HEK293 (cell line): Measurements from ENCODE around the gene CADM1.
A peak's percentile ranks its signal among the peaks of the same experiment; 100 is the strongest.

Source experiments
- CTCF ChIA-PET: fragments of 350-600 bp; formaldehyde crosslinking; extraction: SDS; loops from one replicate; lab custom pipeline; 2021; ENCODE audit warnings: antibody characterized with exemption; lab: Yijun Ruan, JAX
- POLR2A ChIA-PET: fragments of 300-600 bp; formaldehyde crosslinking; extraction: SDS; loops from one replicate; lab custom pipeline; 2020; ENCODE audit warnings: antibody characterized with exemption, inconsistent platforms; lab: Yijun Ruan, JAX
- H3K27ac ChIP-seq: fragments of 200-500 bp; sonication (Bioruptor generic); 2 replicates; pipeline ENCODE4 v1.5.1; 2014; ENCODE audit warnings: low read depth, low read length, control low read depth, inconsistent platforms; ENCODE audit errors: extremely low read depth
- H3K36me3 ChIP-seq, 2 experiments: fragments of 200-500 bp in 1 of 2; sonication (Bioruptor generic) in 1 of 2; 1 replicate in 1 of 2; 2 replicates in 1 of 2; pipeline ENCODE4 v1.5.1; 2014 to 2017; ENCODE audit warnings: inconsistent platforms in 2 of 2, low read length in 2 of 2; ENCODE audit not compliant: control insufficient read depth in 2 of 2, insufficient read depth in 1 of 2
- H3K4me1 ChIP-seq: fragments of 200-500 bp; sonication (Bioruptor generic); 2 replicates; pipeline ENCODE4 v1.5.1; 2014; ENCODE audit warnings: mild to moderate bottlenecking, low read length, inconsistent platforms; ENCODE audit not compliant: control insufficient read depth, insufficient read depth
- H3K4me3 ChIP-seq: 2 replicates; pipeline ENCODE4 v1.5.1; 2011; ENCODE audit warnings: low read depth, mild to moderate bottlenecking, control low read depth, low read length, moderate library complexity
- H3K9me3 ChIP-seq: fragments of 200-500 bp; sonication (Bioruptor generic); 2 replicates; pipeline ENCODE4 v1.5.1; 2014; ENCODE audit warnings: low read depth, low read length, inconsistent platforms; ENCODE audit not compliant: control insufficient read depth, insufficient read depth
- ATF2 ChIP-seq: fragments of 450-650 bp; formaldehyde crosslinking; IDR thresholded peaks from 2 replicates; pipeline ENCODE4 v1.5.1; 2016; ENCODE audit warnings: missing biosample characterization, missing genetic modification characterization, low read depth
- BCL6B ChIP-seq: fragments of 450-650 bp; formaldehyde crosslinking; IDR thresholded peaks from 2 replicates; pipeline ENCODE4 v1.5.1; 2017; ENCODE audit warnings: missing biosample characterization, missing genetic modification characterization
- EGR2 ChIP-seq: fragments of 450-650 bp; formaldehyde crosslinking; IDR thresholded peaks from 2 replicates; pipeline ENCODE4 v1.5.1; 2016; ENCODE audit warnings: low read depth, missing biosample characterization, missing genetic modification characterization
- GFI1B ChIP-seq: fragments of 450-650 bp; formaldehyde crosslinking; IDR thresholded peaks from 2 replicates; pipeline ENCODE4 v1.5.1; 2016; ENCODE audit warnings: missing biosample characterization, missing genetic modification characterization
- GLI2 ChIP-seq: fragments of 450-650 bp; formaldehyde crosslinking; IDR thresholded peaks from 2 replicates; pipeline ENCODE4; 2017; ENCODE audit warnings: missing biosample characterization, missing genetic modification characterization, low read depth, borderline replicate concordance
- KLF1 ChIP-seq: fragments of 450-650 bp; formaldehyde crosslinking; IDR thresholded peaks from 2 replicates; pipeline ENCODE4 v1.5.1; 2016; ENCODE audit warnings: missing biosample characterization, missing genetic modification characterization
- KLF17 ChIP-seq: fragments of 450-650 bp; formaldehyde crosslinking; IDR thresholded peaks from 2 replicates; pipeline ENCODE4 v1.5.1; 2016; ENCODE audit warnings: missing biosample characterization, missing genetic modification characterization
- MZF1 ChIP-seq: fragments of 450-650 bp; formaldehyde crosslinking; IDR thresholded peaks from 2 replicates; pipeline ENCODE4 v1.5.1; 2017; ENCODE audit warnings: missing biosample characterization, missing genetic modification characterization, borderline replicate concordance
- REPIN1 ChIP-seq: fragments of 450-650 bp; formaldehyde crosslinking; IDR thresholded peaks from 2 replicates; pipeline ENCODE4 v1.5.1; 2017; ENCODE audit warnings: missing biosample characterization, missing genetic modification characterization, low read depth
- YY1 ChIP-seq: fragments of 450-650 bp; formaldehyde crosslinking; IDR thresholded peaks from 2 replicates; pipeline ENCODE4 v1.5.1; 2018; ENCODE audit warnings: missing biosample characterization, missing genetic modification characterization
- YY2 ChIP-seq: fragments of 450-650 bp; formaldehyde crosslinking; IDR thresholded peaks from 2 replicates; pipeline ENCODE4 v1.5.1; 2016; ENCODE audit warnings: missing biosample characterization, missing genetic modification characterization
- ZBTB21 ChIP-seq: fragments of 450-650 bp; formaldehyde crosslinking; IDR thresholded peaks from 2 replicates; pipeline ENCODE4 v1.5.1; 2017; ENCODE audit warnings: missing biosample characterization, missing genetic modification characterization
- ZBTB44 ChIP-seq: fragments of 450-650 bp; IDR thresholded peaks from 2 replicates; pipeline ENCODE4 v1.5.1; 2018; ENCODE audit warnings: missing biosample characterization, mild to moderate bottlenecking, missing genetic modification characterization
- ZFHX2 ChIP-seq: fragments of 450-650 bp; formaldehyde crosslinking; conservative IDR thresholded peaks from 2 replicates; pipeline ENCODE4 v1.5.1; 2016; ENCODE audit warnings: missing biosample characterization, missing genetic modification characterization
- ZNF148 ChIP-seq: fragments of 450-650 bp; formaldehyde crosslinking; IDR thresholded peaks from 2 replicates; pipeline ENCODE4 v1.5.0; 2017; ENCODE audit warnings: missing biosample characterization, missing genetic modification characterization, borderline replicate concordance
- ZNF157 ChIP-seq: fragments of 450-650 bp; formaldehyde crosslinking; IDR thresholded peaks from 2 replicates; pipeline ENCODE4 v1.5.1; 2016; ENCODE audit warnings: missing biosample characterization, missing genetic modification characterization
- ZNF169 ChIP-seq: fragments of 450-650 bp; formaldehyde crosslinking; IDR thresholded peaks from 2 replicates; pipeline ENCODE4 v1.5.1; 2016; ENCODE audit warnings: missing biosample characterization, missing genetic modification characterization
- ZNF211 ChIP-seq: fragments of 450-650 bp; formaldehyde crosslinking; IDR thresholded peaks from 2 replicates; pipeline ENCODE4 v1.5.1; 2016; ENCODE audit warnings: low read depth, missing biosample characterization, missing genetic modification characterization
- ZNF266 ChIP-seq: fragments of 450-650 bp; formaldehyde crosslinking; IDR thresholded peaks from 2 replicates; pipeline ENCODE4 v1.5.1; 2016; ENCODE audit warnings: missing biosample characterization, missing genetic modification characterization, low read depth
- ZNF302 ChIP-seq: fragments of 450-650 bp; formaldehyde crosslinking; IDR thresholded peaks from 2 replicates; pipeline ENCODE4 v1.5.1; 2016; ENCODE audit warnings: missing biosample characterization, missing genetic modification characterization, low read depth
- ZNF324 ChIP-seq: fragments of 450-650 bp; formaldehyde crosslinking; IDR thresholded peaks from 2 replicates; pipeline ENCODE4 v1.5.1; 2016; ENCODE audit warnings: missing biosample characterization, missing genetic modification characterization
- ZNF391 ChIP-seq: fragments of 450-650 bp; formaldehyde crosslinking; IDR thresholded peaks from 2 replicates; pipeline ENCODE4 v1.5.1; 2016; ENCODE audit warnings: low read depth, missing biosample characterization, missing genetic modification characterization, borderline replicate concordance
- ZNF398 ChIP-seq: fragments of 450-650 bp; formaldehyde crosslinking; IDR thresholded peaks from 2 replicates; pipeline ENCODE4 v1.5.1; 2017; ENCODE audit warnings: missing biosample characterization, missing genetic modification characterization
- ZNF48 ChIP-seq: fragments of 450-650 bp; formaldehyde crosslinking; IDR thresholded peaks from 2 replicates; pipeline ENCODE4 v1.5.1; 2016; ENCODE audit warnings: missing biosample characterization, missing genetic modification characterization
- ZNF529 ChIP-seq: fragments of 450-650 bp; formaldehyde crosslinking; IDR thresholded peaks from 2 replicates; pipeline ENCODE4 v1.5.1; 2017; ENCODE audit warnings: missing genetic modification characterization, missing biosample characterization; ENCODE audit not compliant: insufficient replicate concordance
- ZNF530 ChIP-seq: fragments of 450-650 bp; formaldehyde crosslinking; IDR thresholded peaks from 2 replicates; pipeline ENCODE4 v1.5.1; 2016; ENCODE audit warnings: low read depth, missing biosample characterization, missing genetic modification characterization
- ZNF610 ChIP-seq: fragments of 450-650 bp; formaldehyde crosslinking; IDR thresholded peaks from 2 replicates; pipeline ENCODE4 v1.5.1; 2016; ENCODE audit warnings: missing biosample characterization, missing genetic modification characterization, borderline replicate concordance
- ZNF629 ChIP-seq: fragments of 450-650 bp; formaldehyde crosslinking; IDR thresholded peaks from 2 replicates; pipeline ENCODE4 v1.5.1; 2017; ENCODE audit warnings: missing biosample characterization, missing genetic modification characterization
- ZNF660 ChIP-seq: fragments of 450-650 bp; IDR thresholded peaks from 2 replicates; pipeline ENCODE4 v1.5.1; 2018; ENCODE audit warnings: missing biosample characterization, mild to moderate bottlenecking, missing genetic modification characterization
- ZNF777 ChIP-seq: fragments of 450-650 bp; formaldehyde crosslinking; IDR thresholded peaks from 2 replicates; pipeline ENCODE4 v1.5.1; 2017; ENCODE audit warnings: missing biosample characterization, missing genetic modification characterization, borderline replicate concordance
- ZSCAN16 ChIP-seq: fragments of 450-650 bp; formaldehyde crosslinking; IDR thresholded peaks from 2 replicates; pipeline ENCODE4 v1.5.1; 2016; ENCODE audit warnings: missing biosample characterization, missing genetic modification characterization

Gene CADM1

GRCh38 chr11:115148691-115149090, 355.5 kb downstream of the CADM1 start:
- ChIA-PET POLR2A (no interaction called here), CTCF (no interaction called here)
- no peaks in the 10 kb centered on the region for H3K9me3 ChIP-seq
- H3K4me3 ChIP-seq, result no peak overlapping the region
- H3K27ac ChIP-seq, result no peak overlapping the region
- no peaks in the 10 kb centered on the region for H3K36me3 ChIP-seq
- H3K4me1 ChIP-seq, result no peaks in the 10 kb centered on the region
- no peak for TF ChIP-seq GFI1B
- TF ChIP-seq ATF2 (tag by site-specific recombination), result no peak
- TF ChIP-seq ZBTB44, result no peak
- no peak for TF ChIP-seq KLF17 (tag by site-specific recombination)
- TF ChIP-seq GLI2 (tag by site-specific recombination), result no peak
- no peak for TF ChIP-seq ZNF148 (tag by site-specific recombination)
- TF ChIP-seq ZNF629 (tag by site-specific recombination), result no peak
- no peak for TF ChIP-seq ZNF48 (tag by site-specific recombination)
- TF ChIP-seq ZBTB21 (tag by site-specific recombination), result no peak
- TF ChIP-seq ZNF610 (tag by site-specific recombination), result no peak
- TF ChIP-seq ZNF324 (tag by site-specific recombination), result no peak
- TF ChIP-seq ZFHX2 (tag by site-specific recombination), result peak; percentile 99
- TF ChIP-seq ZNF157, result no peak
- no peak for TF ChIP-seq ZNF660
- no peak for TF ChIP-seq ZNF777 (tag by site-specific recombination)
- no peak for TF ChIP-seq BCL6B (tag by site-specific recombination)
- TF ChIP-seq ZNF266 (tag by site-specific recombination), result 0 out of 2 replicates have a peak, but pooled peaks have one; percentile 14
- TF ChIP-seq ZSCAN16, result no peak
- no peak for TF ChIP-seq ZNF302 (tag by site-specific recombination)
- TF ChIP-seq YY1 (tag by site-specific recombination), result no peak
- TF ChIP-seq ZNF211, result no peak
- TF ChIP-seq EGR2 (tag by site-specific recombination), result peak; percentile 97
- no peak for TF ChIP-seq REPIN1
- TF ChIP-seq MZF1 (tag by site-specific recombination), result no peak
- TF ChIP-seq ZNF169 (tag by site-specific recombination), result no peak
- TF ChIP-seq ZNF391, result no peak
- no peak for TF ChIP-seq ZNF530 (tag by site-specific recombination)
- TF ChIP-seq ZNF398 (tag by site-specific recombination), result peak; percentile 47
- no peak for TF ChIP-seq YY2 (tag by site-specific recombination)
- TF ChIP-seq ZNF529 (tag by site-specific recombination), result no peak
- peak; percentile 80 for TF ChIP-seq KLF1 (tag by site-specific recombination)
